NCI-H1105 (cell line): ENCODE data around the gene LINC01488.

Experiments used
- DNase-seq: peaks from one replicate; lab custom pipeline; 2025; lab: John Stamatoyannopoulos, UW

Gene LINC01488

GRCh38 chr11:69493931-69494821 is 12.7 kb downstream of the LINC01488 start:
- DNase-seq, result no peak

- no peak for DNase-seq
These were observed 13.4 kb downstream of the LINC01488 start for GRCh38 chr11:69494851-69495250.

- no peak for DNase-seq
These were observed 14.2 kb downstream of the LINC01488 start for GRCh38 chr11:69495441-69496201.

- no peak for DNase-seq
These were observed 14.7 kb downstream of the LINC01488 start for GRCh38 chr11:69496202-69496557.

- DNase-seq, result no peak
These were observed 15.3 kb downstream of the LINC01488 start for GRCh38 chr11:69496631-69497220.

GRCh38 chr11:69497221-69497787 is 15.8 kb downstream of the LINC01488 start:
- no peak for DNase-seq

- no peak for DNase-seq
These were observed 17.2 kb downstream of the LINC01488 start for GRCh38 chr11:69498614-69499175.

- DNase-seq, result no peak
These were observed 17.9 kb downstream of the LINC01488 start for GRCh38 chr11:69499186-69499917.

GRCh38 chr11:69499918-69500284 is 18.4 kb downstream of the LINC01488 start:
- no peak for DNase-seq

- DNase-seq, result no peak
These were observed 19.0 kb downstream of the LINC01488 start for GRCh38 chr11:69500285-69501120.

GRCh38 chr11:69501121-69501489 is 19.6 kb downstream of the LINC01488 start:
- DNase-seq, result no peak

- DNase-seq, result peak; percentile 60
These were observed 20.7 kb downstream of the LINC01488 start for GRCh38 chr11:69501891-69502860.

GRCh38 chr11:69504127-69504526 is 22.7 kb downstream of the LINC01488 start:
- DNase-seq, result no peak

GRCh38 chr11:69504576-69505335 is 23.3 kb downstream of the LINC01488 start:
- no peak for DNase-seq

GRCh38 chr11:69508974-69509373 is 27.5 kb downstream of the LINC01488 start:
- no peak for DNase-seq

GRCh38 chr11:69509381-69509780 is 27.9 kb downstream of the LINC01488 start:
- no peak for DNase-seq

GRCh38 chr11:69509846-69510390 is 28.5 kb downstream of the LINC01488 start:
- no peak for DNase-seq
